IMR-90 (cell line): ENCODE data around the gene VPS25. TPM values are rescaled to one million over a fixed set of nuclear protein-coding genes. Genes with fewer than 3 reads are reported as not detected.

Experiments
- ATAC-seq: fragments of 200-7000 bp; cut with Tn5 transposase; 2 replicates; pipeline ENCODE4 v1.9.1; 2020; ENCODE audit warnings: low read depth, mild to moderate bottlenecking, moderate library complexity
- BruUV-seq: library from RNA; stranded (reverse); fragments of 400-500 nt; replicated peaks from 2 replicates; lab custom pipeline; 2021; lab: Mats Ljungman, UMichigan
- CTCF ChIA-PET: fragments of 300-600 bp; formaldehyde crosslinking; extraction: SDS; loops from one replicate; lab custom pipeline; 2021; ENCODE audit warnings: antibody characterized with exemption; lab: Yijun Ruan, JAX
- POLR2A ChIA-PET: fragments of 300-600 bp; sonication (Branson Sonifier 250); formaldehyde crosslinking; loops from one replicate; lab custom pipeline; 2022; ENCODE audit warnings: antibody characterized with exemption; ENCODE audit not compliant: unreplicated experiment; lab: Charles Lee
- DNase-seq: peaks from one replicate; pipeline ENCODE4 v3.0.0; 2013
- H2AFZ ChIP-seq: replicated peaks from 2 replicates; pipeline ENCODE3; 2013; ENCODE audit warnings: low read length, mild to moderate bottlenecking; ENCODE audit not compliant: poor library complexity
- H2AK5ac ChIP-seq: 2 replicates; pipeline ENCODE4 v1.6.1; 2013; ENCODE audit warnings: low read depth, low read length, inconsistent platforms
- H2AK9ac ChIP-seq: replicated peaks from 2 replicates; pipeline ENCODE3; 2013; ENCODE audit warnings: mild to moderate bottlenecking, low read depth, low read length, moderate library complexity; ENCODE audit not compliant: poor library complexity
- H2BK120ac ChIP-seq: 2 replicates; pipeline ENCODE4 v1.6.1; 2013; ENCODE audit warnings: low read depth, low read length, inconsistent platforms
- H2BK15ac ChIP-seq: 3 replicates; pipeline ENCODE4 v1.6.1; 2013; ENCODE audit warnings: low read depth, low read length, inconsistent platforms
- H2BK20ac ChIP-seq: 2 replicates; pipeline ENCODE4 v1.6.1; 2013; ENCODE audit warnings: low read depth, mild to moderate bottlenecking, inconsistent platforms, low read length, moderate library complexity
- H2BK5ac ChIP-seq: 2 replicates; pipeline ENCODE4 v1.6.1; 2013; ENCODE audit warnings: mild to moderate bottlenecking, low read depth, low read length, inconsistent platforms; ENCODE audit not compliant: poor library complexity, severe bottlenecking
- H3K14ac ChIP-seq: replicated peaks from 2 replicates; pipeline ENCODE4 v1.6.1; 2013; ENCODE audit warnings: low read depth, low read length, inconsistent platforms
- H3K18ac ChIP-seq: 2 replicates; pipeline ENCODE4 v1.6.1; 2013; ENCODE audit warnings: low read depth, low read length, control low read depth
- H3K23ac ChIP-seq: 2 replicates; pipeline ENCODE4 v1.6.1; 2013; ENCODE audit warnings: low read depth, low read length, inconsistent platforms
- H3K27ac ChIP-seq: 2 replicates; pipeline ENCODE4 v1.5.1; 2013; ENCODE audit warnings: mild to moderate bottlenecking, control low read depth, low read length; ENCODE audit not compliant: insufficient read depth
- H3K27me3 ChIP-seq: 2 replicates; pipeline ENCODE4 v1.6.1; 2013; ENCODE audit warnings: low read length; ENCODE audit not compliant: control insufficient read depth, insufficient read depth
- H3K36me3 ChIP-seq: 2 replicates; pipeline ENCODE4 v1.6.1; 2013; ENCODE audit warnings: low read length, mixed read lengths; ENCODE audit not compliant: control insufficient read depth, insufficient read depth
- H3K4ac ChIP-seq: 2 replicates; pipeline ENCODE4 v1.6.1; 2013; ENCODE audit warnings: low read depth, low read length, inconsistent platforms
- H3K4me1 ChIP-seq: 2 replicates; pipeline ENCODE4 v1.6.1; 2013; ENCODE audit warnings: low read length, mixed read lengths; ENCODE audit not compliant: control insufficient read depth, insufficient read depth
- H3K4me2 ChIP-seq: 2 replicates; pipeline ENCODE4 v1.6.1; 2013; ENCODE audit warnings: low read depth, mild to moderate bottlenecking, control low read depth, low read length, moderate library complexity
- H3K4me3 ChIP-seq: 2 replicates; pipeline ENCODE4 v1.5.1; 2013; ENCODE audit warnings: low read depth, mild to moderate bottlenecking, control low read depth, low read length, moderate library complexity; ENCODE audit not compliant: insufficient read depth
- H3K56ac ChIP-seq: 2 replicates; pipeline ENCODE4 v1.6.1; 2013; ENCODE audit warnings: low read length, inconsistent platforms; ENCODE audit not compliant: insufficient read depth; ENCODE audit errors: extremely low read depth
- H3K79me1 ChIP-seq, 2 experiments: 2 replicates each; pipeline ENCODE4 v1.6.1; 2013; ENCODE audit warnings: low read length in 2 of 2, inconsistent platforms in 1 of 2, low read depth in 1 of 2
- H3K9ac ChIP-seq: 2 replicates; pipeline ENCODE4 v1.6.1; 2013; ENCODE audit warnings: low read depth, low read length, control low read depth
- H3K9me1 ChIP-seq: 2 replicates; pipeline ENCODE4 v1.6.1; 2013; ENCODE audit warnings: low read length, inconsistent platforms; ENCODE audit not compliant: insufficient read depth
- H3K9me3 ChIP-seq: 2 replicates; pipeline ENCODE4 v1.6.1; 2013; ENCODE audit warnings: low read length; ENCODE audit not compliant: control insufficient read depth, insufficient read depth
- H4K20me1 ChIP-seq: 2 replicates; pipeline ENCODE4 v1.6.1; 2013; ENCODE audit warnings: low read length, inconsistent platforms; ENCODE audit not compliant: insufficient read depth
- H4K5ac ChIP-seq: 2 replicates; pipeline ENCODE4 v1.6.1; 2013; ENCODE audit warnings: mild to moderate bottlenecking, low read depth, low read length, control low read depth
- H4K8ac ChIP-seq, 2 experiments: 2 replicates each; pipeline ENCODE4 v1.6.1; 2013; ENCODE audit warnings: low read depth in 2 of 2, low read length in 2 of 2, control low read depth in 1 of 2, inconsistent platforms in 1 of 2
- H4K91ac ChIP-seq: 2 replicates; pipeline ENCODE4 v1.6.1; 2013; ENCODE audit warnings: low read depth, low read length, inconsistent platforms; ENCODE audit not compliant: insufficient read depth
- CHD1 ChIP-seq: IDR thresholded peaks from 2 replicates; pipeline ENCODE4 v1.6.1; 2012; ENCODE audit warnings: low read depth, low read length, improper control_type of control experiment
- MAFK ChIP-seq: IDR thresholded peaks from 2 replicates; pipeline ENCODE4 v1.6.1; 2012; ENCODE audit warnings: low read depth, low read length, improper control_type of control experiment
- RAD21 ChIP-seq: IDR thresholded peaks from 2 replicates; pipeline ENCODE4 v1.6.1; 2012; ENCODE audit warnings: low read length, improper control_type of control experiment
- RCOR1 ChIP-seq: IDR thresholded peaks from 2 replicates; pipeline ENCODE4 v1.6.1; 2012; ENCODE audit warnings: mild to moderate bottlenecking, low read length, improper control_type of control experiment; ENCODE audit not compliant: insufficient replicate concordance
- WGBS, 2 experiments: methylation state at CpG; one replicate each; pipeline versions ENCODE4 v1.1.5 to v1.1.7; 2013; ENCODE audit warnings: missing lambda C conversion rate in 2 of 2; ENCODE audit not compliant: insufficient read length in 1 of 2; ENCODE audit errors: extremely low coverage in 2 of 2; 5-methylcytosine and 5-hydroxymethylcytosine counted together
- dilution Hi-C: fragments of 300-500 bp; cut with HindIII; formaldehyde crosslinking; loops from one replicate; pipeline ENCODE4 v1.14.3; 2018; ENCODE audit warnings: low sequenced_read_pairs; ENCODE audit not compliant: unreplicated experiment
- in situ Hi-C: fragments of 300-500 bp; cut with MboI; formaldehyde crosslinking; loops from 3 replicates; pipeline ENCODE4 v1.14.3; 2019; ENCODE audit warnings: low sequenced_read_pairs, inconsistent platforms, mixed read lengths
- intact Hi-C: fragments of 100-400 bp; cut with micrococcal nuclease; formaldehyde crosslinking; loops from 2 replicates; pipeline ENCODE4 v1.10.0; 2022
- polyA plus RNA-seq, 3 experiments: library from polyadenylated mRNA; depleted of rRNA; stranded (reverse); fragments of >200 nt; gene quantifications; 2 replicates each; pipeline ENCODE4 v1.2.3, GENCODE V29; 2012; ENCODE audit warnings: low replicate concordance in 1 of 3
- total RNA-seq: library from RNA; depleted of rRNA; stranded (reverse); fragments of >200 nt; gene quantifications from 2 replicates; pipeline ENCODE4 v1.2.3, GENCODE V29; 2012
- TF ChIP-seq, protein P1 (sequence below): conservative IDR thresholded peaks from 2 replicates; pipeline ENCODE4 v1.5.1; 2012; ENCODE audit warnings: mild to moderate bottlenecking, low read depth, low read length, improper control_type of control experiment

Gene VPS25
- total and polyA plus RNA-seq, 2 of the 4 experiments (the other 2 are of a cell fraction) = 71.3 to 130 TPM

DNA sequence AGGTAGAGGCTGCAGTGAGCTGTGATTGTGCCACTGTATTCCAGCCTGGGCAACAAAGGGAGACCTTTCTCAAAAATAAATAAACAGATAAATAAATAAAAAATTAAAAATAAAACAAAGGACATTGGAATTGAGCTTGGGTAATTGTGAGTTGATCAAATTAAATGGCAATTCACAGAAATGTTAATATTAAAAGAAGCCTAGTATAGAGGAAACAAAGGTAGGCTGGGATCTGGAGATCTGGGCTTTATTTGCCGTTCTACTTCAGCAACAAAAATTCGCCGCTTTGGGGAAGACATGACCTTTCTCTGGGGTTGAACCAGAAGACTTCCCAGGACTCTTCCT is 332 bp upstream of the VPS25 start:
- peak overlapping the region; percentile 88 for H3K4me2 ChIP-seq
- H2AK9ac ChIP-seq = no peak overlapping the region
- intact Hi-C loops (no loop called here), in situ Hi-C loops (no loop called here), dilution Hi-C loops (no loop called here)
- TF ChIP-seq, protein P1, sequence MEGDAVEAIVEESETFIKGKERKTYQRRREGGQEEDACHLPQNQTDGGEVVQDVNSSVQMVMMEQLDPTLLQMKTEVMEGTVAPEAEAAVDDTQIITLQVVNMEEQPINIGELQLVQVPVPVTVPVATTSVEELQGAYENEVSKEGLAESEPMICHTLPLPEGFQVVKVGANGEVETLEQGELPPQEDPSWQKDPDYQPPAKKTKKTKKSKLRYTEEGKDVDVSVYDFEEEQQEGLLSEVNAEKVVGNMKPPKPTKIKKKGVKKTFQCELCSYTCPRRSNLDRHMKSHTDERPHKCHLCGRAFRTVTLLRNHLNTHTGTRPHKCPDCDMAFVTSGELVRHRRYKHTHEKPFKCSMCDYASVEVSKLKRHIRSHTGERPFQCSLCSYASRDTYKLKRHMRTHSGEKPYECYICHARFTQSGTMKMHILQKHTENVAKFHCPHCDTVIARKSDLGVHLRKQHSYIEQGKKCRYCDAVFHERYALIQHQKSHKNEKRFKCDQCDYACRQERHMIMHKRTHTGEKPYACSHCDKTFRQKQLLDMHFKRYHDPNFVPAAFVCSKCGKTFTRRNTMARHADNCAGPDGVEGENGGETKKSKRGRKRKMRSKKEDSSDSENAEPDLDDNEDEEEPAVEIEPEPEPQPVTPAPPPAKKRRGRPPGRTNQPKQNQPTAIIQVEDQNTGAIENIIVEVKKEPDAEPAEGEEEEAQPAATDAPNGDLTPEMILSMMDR = no peak
- TF ChIP-seq RCOR1 (no peak), CHD1 (no peak), RAD21 (no peak), MAFK (no peak)
- peak overlapping the region; percentile 77 for H3K18ac ChIP-seq
- H4K5ac ChIP-seq = peak overlapping the region; percentile 99
- peak overlapping the region; percentile 84 for H3K27ac ChIP-seq
- H3K56ac ChIP-seq = peak overlapping the region; percentile 82
- H3K23ac ChIP-seq = peak overlapping the region; percentile 94; the same call in 1 of the 2 replicates
- no CpG with 5 or more reads among the region's 3 CpGs for WGBS, 2 experiments
- H2AK5ac ChIP-seq = no peak overlapping the region
- H4K91ac ChIP-seq = peak overlapping the region; percentile 77; the same call in 1 of the 2 replicates
- peaks cover 2% of the 10 kb centered on the region; the same call in 1 of the 2 replicates for H3K4me1 ChIP-seq
- no TSS peak for BruUV-seq
- peak overlapping the region; percentile 92 for H3K14ac ChIP-seq
- peaks cover 13% of the 10 kb centered on the region for H3K36me3 ChIP-seq
- ChIA-PET POLR2A (interaction anchor here (0.6 kb wide), 1 partner anchor 14 kb away, joined by 4 read pairs; no protein-coding TSS in a partner anchor), CTCF (interaction anchor here (1.5 kb wide), 1 partner anchor 10 kb away, joined by 8 read pairs; no protein-coding TSS in a partner anchor)
- peak overlapping the region; percentile 89 for H3K4ac ChIP-seq
- H2BK20ac ChIP-seq = peak overlapping the region; percentile 45; the same call in 1 of the 2 replicates
- H3K27me3 ChIP-seq = no peaks in the 10 kb centered on the region
- peak overlapping the region; percentile 81 to 97 for H4K8ac ChIP-seq
- no peak for DNase-seq
- peak; percentile 2; the same call in 1 of the 2 replicates for ATAC-seq
- H3K4me3 ChIP-seq = peak overlapping the region; percentile 84
- H2AFZ ChIP-seq = peak overlapping the region; percentile 90
- peaks cover 7% of the 10 kb centered on the region; the same call in 1 of the 2 replicates for H3K9me1 ChIP-seq
- peak overlapping the region; percentile 80; the same call in 1 of the 2 replicates for H2BK120ac ChIP-seq
- H3K79me1 ChIP-seq = peaks cover 16 to 34% of the 10 kb centered on the region in 2 experiments; a peak in 3 of 4 replicates
- H4K20me1 ChIP-seq = no peaks in the 10 kb centered on the region
- peak overlapping the region; percentile 80 for H3K9ac ChIP-seq
- peak overlapping the region; percentile 86 for H2BK5ac ChIP-seq
- H2BK15ac ChIP-seq = no peak overlapping the region; the same call in 2 of the 3 replicates
- no peaks in the 10 kb centered on the region for H3K9me3 ChIP-seq
